Progenitor cell of endocrine pancreas (in vitro differentiated cells): ENCODE data around the gene MTA2. TPM values are rescaled to one million over a fixed set of nuclear protein-coding genes. Genes with fewer than 3 reads are reported as not detected.
A peak's percentile ranks its signal among the peaks of the same experiment; 100 is the strongest.
"Not testable (repeated sequence)": the region's sequence is repeated elsewhere in the genome, so short reads cannot be mapped to it uniquely, and the experiment has no call there.

Experiments used
- DNase-seq: peaks from one replicate; pipeline ENCODE4 v3.0.0; 2021; ENCODE audit warnings: low spot score; ENCODE audit not compliant: unreplicated experiment
- H3K27ac Mint-ChIP-seq: 2 replicates; pipeline ENCODE4 v1.8.0; 2021; ENCODE audit warnings: mild to moderate bottlenecking, moderate library complexity, mixed read lengths
- H3K27me3 Mint-ChIP-seq: 2 replicates; pipeline ENCODE4 v1.8.0; 2021; ENCODE audit warnings: mixed read lengths
- H3K36me3 Mint-ChIP-seq: 2 replicates; pipeline ENCODE4 v1.8.0; 2022; ENCODE audit warnings: mixed read lengths; ENCODE audit not compliant: insufficient read depth
- H3K4me1 Mint-ChIP-seq: 2 replicates; pipeline ENCODE4 v1.8.0; 2021; ENCODE audit warnings: low read depth, mixed read lengths
- H3K4me3 Mint-ChIP-seq: 2 replicates; pipeline ENCODE4 v1.8.0; 2021; ENCODE audit warnings: low read depth, mild to moderate bottlenecking, moderate library complexity, mixed read lengths
- H3K9me3 Mint-ChIP-seq: 2 replicates; pipeline ENCODE4 v1.8.0; 2021; ENCODE audit warnings: low read depth, mixed read lengths
- CTCF ChIP-seq: fragments of 200-600 bp; sonication (generic); IDR thresholded peaks from one replicate; pipeline ENCODE4 v1.5.0; 2021; ENCODE audit warnings: antibody characterized with exemption, mild to moderate bottlenecking; ENCODE audit not compliant: unreplicated experiment
- total RNA-seq: library from RNA; stranded (reverse); gene quantifications from 2 replicates; pipeline ENCODE4 v1.2.1, GENCODE V29; 2021

Gene MTA2
- total RNA-seq, 1 donor from 2014 or later: 134 TPM

- Mint-ChIP-seq H3K27ac (no peak overlapping the region), H3K27me3 (no peaks in the 10 kb centered on the region), H3K36me3 (peaks cover 47% of the 10 kb centered on the region)
Measured at GRCh38 chr11:62569611-62570010, 32.1 kb downstream of the MTA2 start.

GRCh38 chr11:62567018-62567633, 34.5 kb downstream of the MTA2 start:
- Mint-ChIP-seq H3K27ac (peak overlapping the region; percentile 77), H3K27me3 (no peaks in the 10 kb centered on the region), H3K36me3 (peaks cover 45% of the 10 kb centered on the region), H3K4me3 (no peak overlapping the region), H3K9me3 (no peaks in the 10 kb centered on the region), H3K4me1 (peaks cover 31% of the 10 kb centered on the region)
- TF ChIP-seq CTCF: no peak
- DNase-seq: no peak

More at GRCh38 chr11:62569611-62570010, 32.1 kb downstream of the MTA2 start:
- no peaks in the 10 kb centered on the region for H3K9me3 Mint-ChIP-seq
- H3K4me3 Mint-ChIP-seq: no peak overlapping the region
- H3K4me1 Mint-ChIP-seq: peaks cover 47% of the 10 kb centered on the region
- TF ChIP-seq CTCF: no peak
- no peak for DNase-seq

- no peak for DNase-seq
- peaks cover 32% of the 10 kb centered on the region for H3K4me1 Mint-ChIP-seq
- H3K4me3 Mint-ChIP-seq: no peak overlapping the region
- H3K9me3 Mint-ChIP-seq: no peaks in the 10 kb centered on the region
- TF ChIP-seq CTCF: no peak
- no peaks in the 10 kb centered on the region for H3K27me3 Mint-ChIP-seq
- H3K36me3 Mint-ChIP-seq: peaks cover 43% of the 10 kb centered on the region
- peak overlapping the region; percentile 43 for H3K27ac Mint-ChIP-seq
Measured at GRCh38 chr11:62566247-62566646, 35.4 kb downstream of the MTA2 start.

- Mint-ChIP-seq H3K36me3 (peaks cover 40% of the 10 kb centered on the region), H3K27ac (peak overlapping the region; percentile 25), H3K27me3 (no peaks in the 10 kb centered on the region), H3K9me3 (no peaks in the 10 kb centered on the region), H3K4me3 (peak overlapping the region; percentile 12), H3K4me1 (peaks cover 33% of the 10 kb centered on the region)
- no peak for DNase-seq
- no peak for TF ChIP-seq CTCF
Measured at GRCh38 chr11:62565100-62565802, 36.4 kb downstream of the MTA2 start.

GRCh38 chr11:62561677-62562230, 39.9 kb downstream of the MTA2 start:
- not testable (repeated sequence) for H3K9me3 Mint-ChIP-seq, H3K27me3 Mint-ChIP-seq, DNase-seq
- Mint-ChIP-seq H3K27ac (peak overlapping the region; percentile 91), H3K36me3 (peaks cover 43% of the 10 kb centered on the region), H3K4me3 (peak overlapping the region; percentile 8), H3K4me1 (peaks cover 35% of the 10 kb centered on the region)
